GM19099 (cell line): ENCODE measurements around the gene OR6K2.

Source experiments
- POLR2A ChIP-seq: IDR thresholded peaks from 3 replicates; pipeline ENCODE4 v1.6.1; 2011; ENCODE audit warnings: low read depth; ENCODE audit not compliant: insufficient read length; ENCODE audit errors: extremely low read depth

Gene OR6K2

GRCh38 chr1:158700552-158700951 is at the start of gene OR6K2:
Gene OR6K2 (minus strand): TSS chr1:158700652. CDS start chr1:158700652, 0 bp downstream.
- no peak for TF ChIP-seq POLR2A

GRCh38 chr1:158735848-158736247 is 35.4 kb upstream of the OR6K2 start:
- TF ChIP-seq POLR2A, result no peak

GRCh38 chr1:158732524-158732923 is 32.1 kb upstream of the OR6K2 start:
- TF ChIP-seq POLR2A, result no peak

GRCh38 chr1:158731707-158732106 is 31.3 kb upstream of the OR6K2 start:
- TF ChIP-seq POLR2A, result no peak

- TF ChIP-seq POLR2A, result no peak
Measured at GRCh38 chr1:158730453-158730852, 30.0 kb upstream of the OR6K2 start.

GRCh38 chr1:158728510-158729225 is 28.2 kb upstream of the OR6K2 start:
- TF ChIP-seq POLR2A, result no peak

GRCh38 chr1:158724442-158724841 is 24.0 kb upstream of the OR6K2 start:
- TF ChIP-seq POLR2A, result no peak

GRCh38 chr1:158720620-158721019 is 20.2 kb upstream of the OR6K2 start, which contains the start of gene OR6K3:
Gene OR6K3 (minus strand): TSS chr1:158720720. CDS start chr1:158718115, 2,605 bp downstream.
- no peak for TF ChIP-seq POLR2A

- no peak for TF ChIP-seq POLR2A
Measured at GRCh38 chr1:158719664-158720063, 19.2 kb upstream of the OR6K2 start.

- TF ChIP-seq POLR2A, result no peak
Measured at GRCh38 chr1:158717344-158717743, 16.9 kb upstream of the OR6K2 start.

GRCh38 chr1:158716335-158716734 is 15.9 kb upstream of the OR6K2 start:
- TF ChIP-seq POLR2A, result no peak

- TF ChIP-seq POLR2A, result no peak
Measured at GRCh38 chr1:158714754-158715153, 14.3 kb upstream of the OR6K2 start.

- no peak for TF ChIP-seq POLR2A
Measured at GRCh38 chr1:158711098-158711497, 10.6 kb upstream of the OR6K2 start.

GRCh38 chr1:158706096-158706495 is 5.6 kb upstream of the OR6K2 start:
- TF ChIP-seq POLR2A, result no peak

GRCh38 chr1:158694596-158694995 is 5.9 kb downstream of the OR6K2 start:
- no peak for TF ChIP-seq POLR2A

- TF ChIP-seq POLR2A, result no peak
Measured at GRCh38 chr1:158692356-158692755, 8.1 kb downstream of the OR6K2 start.

GRCh38 chr1:158691907-158692306 is 8.5 kb downstream of the OR6K2 start:
- TF ChIP-seq POLR2A, result no peak

- TF ChIP-seq POLR2A, result no peak
Measured at GRCh38 chr1:158689875-158690274, 10.6 kb downstream of the OR6K2 start.

- no peak for TF ChIP-seq POLR2A
Measured at GRCh38 chr1:158689110-158689509, 11.3 kb downstream of the OR6K2 start.
